HepG2 (cell line): ENCODE measurements around the gene PPP2R5C. TPM values are rescaled to one million over a fixed set of nuclear protein-coding genes. Genes with fewer than 3 reads are reported as not detected.

Experiments used
- ATAC-seq: fragments of 200-7000 bp; cut with Tn5 transposase; 3 replicates; pipeline ENCODE4 v1.9.1; 2020; ENCODE audit warnings: mild to moderate bottlenecking, moderate library complexity
- BruUV-seq: library from RNA; stranded (reverse); fragments of 400-500 nt; replicated peaks from 2 replicates; lab custom pipeline; 2021; lab: Mats Ljungman, UMichigan
- CTCF ChIA-PET: fragments of 300-600 bp; formaldehyde crosslinking; extraction: SDS; loops from one replicate; lab custom pipeline; 2021; ENCODE audit warnings: low total read pairs, inconsistent platforms, low intra/inter-chr PET ratio; lab: Yijun Ruan, JAX
- POLR2A ChIA-PET: fragments of 350-600 bp; sonication (Branson Sonifier 250); formaldehyde crosslinking; loops from one replicate; lab custom pipeline; 2020; ENCODE audit warnings: antibody characterized with exemption, inconsistent platforms; lab: Yijun Ruan, JAX
- DNase-seq: peaks from one replicate; pipeline ENCODE4 v3.0.0-alpha.2; 2015; ENCODE audit warnings: low spot score
- FAIRE-seq: peaks from 3 replicates; lab custom pipeline; 2011; peaks lifted over from hg19 to GRCh38; lab: Jason Lieb, UNC
- H2AFZ ChIP-seq: one replicate; pipeline ENCODE4 v1.6.1; 2011; ENCODE audit warnings: low read length, inconsistent platforms
- H3K27ac ChIP-seq: fragments of 300-600 bp; 3 replicates; pipeline ENCODE4 v1.8.0; 2011; ENCODE audit warnings: mixed run types, mild to moderate bottlenecking, mixed read lengths, low read length, inconsistent platforms; ENCODE audit not compliant: insufficient read depth; ENCODE audit errors: extremely low read length
- H3K27me3 ChIP-seq, 2 experiments: fragments of 200-600 bp in 1 of 2; 2 replicates in 1 of 2; 3 replicates in 1 of 2; pipeline versions ENCODE4 v1.6.0 to v1.8.0; 2011; ENCODE audit warnings: low read length in 2 of 2, mild to moderate bottlenecking in 2 of 2, moderate library complexity in 2 of 2, inconsistent platforms in 1 of 2; ENCODE audit not compliant: insufficient read depth in 2 of 2, control insufficient read depth in 1 of 2
- H3K36me3 ChIP-seq, 2 experiments: fragments of 200-600 bp in 1 of 2; replicated peaks in 1 of 2; 2 replicates in 1 of 2; 3 replicates in 1 of 2; pipeline versions ENCODE4 v1.5.1 to v1.8.0; 2011; ENCODE audit warnings: low read length in 2 of 2, inconsistent platforms in 1 of 2; ENCODE audit not compliant: insufficient read depth in 2 of 2, control insufficient read depth in 1 of 2
- H3K4me1 ChIP-seq: 2 replicates; pipeline ENCODE4 v1.5.1; 2012; ENCODE audit warnings: low read length, inconsistent platforms; ENCODE audit not compliant: insufficient read depth
- H3K4me2 ChIP-seq: 2 replicates; pipeline ENCODE4 v1.6.0; 2011; ENCODE audit warnings: low read depth, low read length, inconsistent platforms
- H3K4me3 ChIP-seq, 3 experiments: fragments of 200-600 bp in 1 of 3; sonication (generic), shearing (Covaris generic) in 1 of 3; replicated peaks in 1 of 3; 2 replicates each; pipeline ENCODE4 v1.5.1; 2011 to 2016; ENCODE audit warnings: low read length in 3 of 3, inconsistent platforms in 2 of 3, low read depth in 2 of 3, mild to moderate bottlenecking in 2 of 3, control low read depth in 1 of 3, mixed read lengths in 1 of 3; ENCODE audit not compliant: insufficient read depth in 1 of 3
- H3K79me2 ChIP-seq: one replicate; pipeline ENCODE4 v1.6.1; 2011; ENCODE audit warnings: low read length, inconsistent platforms; ENCODE audit not compliant: insufficient read depth
- H3K9ac ChIP-seq: 2 replicates; pipeline ENCODE4 v1.6.0; 2011; ENCODE audit warnings: mild to moderate bottlenecking, low read depth, low read length, inconsistent platforms; ENCODE audit not compliant: insufficient read depth
- H3K9me3 ChIP-seq: 2 replicates; pipeline ENCODE4 v1.5.1; 2012; ENCODE audit warnings: mild to moderate bottlenecking, low read length
- H4K20me1 ChIP-seq: 2 replicates; pipeline ENCODE4 v1.6.0; 2011; ENCODE audit warnings: inconsistent platforms, mild to moderate bottlenecking, low read length, moderate library complexity; ENCODE audit not compliant: insufficient read depth
- ETV6 ChIP-seq: sonication (generic); formaldehyde crosslinking; conservative IDR thresholded peaks from 2 replicates; pipeline ENCODE4 v1.4.0; 2020; ENCODE audit warnings: missing genetic modification reagents
- HCFC1 ChIP-seq: fragments of 150-350 bp; IDR thresholded peaks from 2 replicates; pipeline ENCODE4 v1.6.1; 2014; ENCODE audit warnings: low read depth, low read length
- MED8 ChIP-seq: sonication (generic); formaldehyde crosslinking; IDR thresholded peaks from 2 replicates; pipeline ENCODE4 v1.8.1; 2023; ENCODE audit warnings: mild to moderate bottlenecking, missing genetic modification reagents; ENCODE audit not compliant: insufficient replicate concordance
- NFATC3 ChIP-seq: sonication (generic); formaldehyde crosslinking; IDR thresholded peaks from 2 replicates; pipeline ENCODE4 v1.5.1; 2020; ENCODE audit warnings: mild to moderate bottlenecking, missing genetic modification reagents
- NR1H2 ChIP-seq: sonication (generic); formaldehyde crosslinking; IDR thresholded peaks from 2 replicates; pipeline ENCODE4 v1.8.1; 2022; ENCODE audit warnings: low read depth, missing genetic modification reagents, borderline replicate concordance
- RNF2 ChIP-seq: fragments of 450-650 bp; conservative IDR thresholded peaks from 2 replicates; pipeline ENCODE4 v1.6.1; 2016; ENCODE audit warnings: low read depth
- SAP130 ChIP-seq: IDR thresholded peaks from 2 replicates; pipeline ENCODE4 v1.6.1; 2016; ENCODE audit warnings: low read depth
- YEATS4 ChIP-seq: sonication (generic); formaldehyde crosslinking; IDR thresholded peaks from 2 replicates; pipeline ENCODE4 v1.4.0; 2020; ENCODE audit warnings: missing genetic modification reagents, borderline replicate concordance
- ZNF383 ChIP-seq: sonication (generic); formaldehyde crosslinking; IDR thresholded peaks from 2 replicates; pipeline ENCODE4 v1.4.0; 2020; ENCODE audit warnings: missing genetic modification reagents, mild to moderate bottlenecking, borderline replicate concordance
- ZNF75D ChIP-seq: sonication (generic); formaldehyde crosslinking; IDR thresholded peaks from 2 replicates; pipeline ENCODE4 v1.8.1; 2023; ENCODE audit warnings: missing genetic modification reagents, mild to moderate bottlenecking, borderline replicate concordance
- WGBS: methylation state at CpG from one replicate; pipeline ENCODE4 v1.1.6; 2017; ENCODE audit warnings: low lambda C conversion rate; 5-methylcytosine and 5-hydroxymethylcytosine counted together
- in situ Hi-C: cut with HindIII; loops from 2 replicates; pipeline ENCODE4 v1.10.0; 2017; ENCODE audit warnings: low pct_unique_long_range_greater_than_20kb; ENCODE audit not compliant: extremely low pct_ligation_motif_present
- intact Hi-C: fragments of 100-400 bp; cut with micrococcal nuclease; formaldehyde crosslinking; loops from one replicate; pipeline ENCODE4 v1.10.0; 2022; ENCODE audit not compliant: unreplicated experiment
- polyA plus RNA-seq, 8 experiments: library from polyadenylated mRNA; depleted of rRNA in 3 of 8; stranded (reverse) in 7 of 8; unstranded in 1 of 8; fragments of >200 nt; fragmentation: Illumina TruSeq in 4 of 8; extraction: Trizol in 4 of 8; gene quantifications; 2 replicates each; pipeline versions ENCODE4 v1.2.1 to v1.2.3, GENCODE V29; 2011 to 2016; ENCODE audit warnings: low read depth in 4 of 8, missing spikeins in 1 of 8, mixed read lengths in 1 of 8; ENCODE audit not compliant: insufficient read depth in 1 of 8
- total RNA-seq, 5 experiments: library from RNA; depleted of rRNA; stranded (reverse); fragments of >200 nt; fragmentation: Illumina TruSeq; extraction: Trizol; gene quantifications; 2 replicates each; pipeline ENCODE4 v1.2.3, GENCODE V29; 2016; ENCODE audit warnings: low read depth in 1 of 5
- TF ChIP-seq, protein P1 (sequence below): sonication (generic); formaldehyde crosslinking; conservative IDR thresholded peaks from 2 replicates; pipeline ENCODE4 v1.8.0; 2022; ENCODE audit warnings: missing genetic modification reagents
- TF ChIP-seq, protein P2 (sequence below): sonication (generic); formaldehyde crosslinking; IDR thresholded peaks from 2 replicates; pipeline ENCODE4 v1.9.0; 2021; ENCODE audit warnings: missing genetic modification reagents, borderline replicate concordance
- TF ChIP-seq, protein P3 (sequence below): sonication (generic); formaldehyde crosslinking; IDR thresholded peaks from 2 replicates; pipeline ENCODE4 v1.4.0; 2020; ENCODE audit warnings: mild to moderate bottlenecking, missing genetic modification reagents

Gene PPP2R5C
- total and polyA plus RNA-seq, 2 of the 13 experiments (the other 11 are each of a cell fraction or from before 2014, with no cell fraction given) = 74.3 to 78.5 TPM

DNA sequence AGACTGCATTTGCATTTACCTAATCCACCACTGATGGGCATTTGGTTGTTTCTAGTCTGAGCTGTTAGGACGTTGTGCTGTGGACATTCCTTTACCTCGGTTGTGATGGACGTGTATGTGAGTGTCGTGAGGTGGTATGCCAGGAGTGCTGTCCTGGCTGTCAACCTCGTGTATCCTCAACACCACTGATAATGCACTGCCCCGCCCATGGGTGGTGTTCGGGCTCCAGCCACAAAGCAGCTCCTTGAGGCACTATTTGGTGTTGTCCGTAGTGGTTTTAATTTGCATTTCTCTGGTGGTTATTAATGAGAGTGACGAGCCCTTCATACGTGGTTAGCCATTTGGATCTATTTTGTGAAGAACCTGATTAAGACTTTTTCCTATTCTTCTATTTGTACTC, 87.6 kb downstream of the PPP2R5C start:
- DNase-seq (no peak), ATAC-seq (no peak), FAIRE-seq (no peak)
- Histone ChIP-seq H3K79me2 (peaks cover 37% of the 10 kb centered on the region), H3K4me2 (no peak overlapping the region), H3K36me3 (peaks cover 0 to 4% of the 10 kb centered on the region in 2 experiments; a peak in 2 of 5 replicates), H3K9ac (no peak overlapping the region), H3K9me3 (no peaks in the 10 kb centered on the region), H4K20me1 (peaks cover 17% of the 10 kb centered on the region; the same call in 1 of the 2 replicates), H3K4me3 (no peak overlapping the region), H3K27me3 (no peaks in the 10 kb centered on the region), H3K27ac (no peak overlapping the region), H3K4me1 (no peaks in the 10 kb centered on the region), H2AFZ (no peak overlapping the region)
- no TSS peak for BruUV-seq
- CTCF ChIA-PET = no interaction called here
- POLR2A ChIA-PET = no interaction called here
- TF ChIP-seq NFATC3 (CRISPR knock-in tag) (no peak), NR1H2 (CRISPR knock-in tag) (no peak), YEATS4 (CRISPR knock-in tag) (no peak), MED8 (CRISPR knock-in tag) (no peak), HCFC1 (no peak), SAP130 (CRISPR knock-in tag) (no peak)
- intact Hi-C loops = no loop called here
- 91% methylated on average over 10 of the region's 10 CpGs for WGBS
- in situ Hi-C loops = no loop called here

DNA sequence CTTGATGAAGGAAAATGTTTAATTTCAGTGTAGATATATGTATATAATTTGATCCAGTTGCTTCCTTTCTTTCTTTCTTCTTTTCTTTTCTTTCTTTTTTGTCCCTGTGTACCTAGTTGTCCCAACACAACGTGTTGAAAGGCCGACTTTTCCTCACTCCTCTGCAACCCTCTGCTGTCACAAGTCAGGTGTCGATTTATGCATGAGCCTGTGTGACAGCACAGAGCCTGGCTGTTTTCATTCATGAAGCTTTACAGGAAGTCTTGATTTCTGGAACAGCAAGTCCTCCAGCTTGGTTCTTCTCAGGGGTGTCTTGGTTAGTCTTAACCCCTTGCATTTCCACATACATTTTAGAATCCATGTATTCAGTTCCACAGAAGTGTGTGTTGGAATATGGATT, 88.1 kb downstream of the PPP2R5C start:
- ChIA-PET CTCF (no interaction called here), POLR2A (no interaction called here)
- Histone ChIP-seq H3K4me1 (no peaks in the 10 kb centered on the region), H4K20me1 (peaks cover 17% of the 10 kb centered on the region; the same call in 1 of the 2 replicates), H3K27ac (no peak overlapping the region), H2AFZ (no peak overlapping the region), H3K36me3 (peaks cover 0 to 3% of the 10 kb centered on the region in 2 experiments; a peak in 2 of 5 replicates), H3K9me3 (no peaks in the 10 kb centered on the region), H3K4me2 (no peak overlapping the region), H3K4me3 (no peak overlapping the region), H3K27me3 (no peaks in the 10 kb centered on the region), H3K9ac (no peak overlapping the region), H3K79me2 (peaks cover 37% of the 10 kb centered on the region)
- BruUV-seq = no TSS peak
- no peak for FAIRE-seq
- intact Hi-C loops (no loop called here), in situ Hi-C loops (no loop called here)
- ATAC-seq = no peak
- 93% methylated on average over 3 of the region's 3 CpGs for WGBS
- no peak for DNase-seq
- TF ChIP-seq ETV6 (CRISPR knock-in tag) (no peak), ZNF383 (CRISPR knock-in tag) (no peak), RNF2 (no peak), ZNF75D (CRISPR knock-in tag) (no peak)
- TF ChIP-seq, protein P1, sequence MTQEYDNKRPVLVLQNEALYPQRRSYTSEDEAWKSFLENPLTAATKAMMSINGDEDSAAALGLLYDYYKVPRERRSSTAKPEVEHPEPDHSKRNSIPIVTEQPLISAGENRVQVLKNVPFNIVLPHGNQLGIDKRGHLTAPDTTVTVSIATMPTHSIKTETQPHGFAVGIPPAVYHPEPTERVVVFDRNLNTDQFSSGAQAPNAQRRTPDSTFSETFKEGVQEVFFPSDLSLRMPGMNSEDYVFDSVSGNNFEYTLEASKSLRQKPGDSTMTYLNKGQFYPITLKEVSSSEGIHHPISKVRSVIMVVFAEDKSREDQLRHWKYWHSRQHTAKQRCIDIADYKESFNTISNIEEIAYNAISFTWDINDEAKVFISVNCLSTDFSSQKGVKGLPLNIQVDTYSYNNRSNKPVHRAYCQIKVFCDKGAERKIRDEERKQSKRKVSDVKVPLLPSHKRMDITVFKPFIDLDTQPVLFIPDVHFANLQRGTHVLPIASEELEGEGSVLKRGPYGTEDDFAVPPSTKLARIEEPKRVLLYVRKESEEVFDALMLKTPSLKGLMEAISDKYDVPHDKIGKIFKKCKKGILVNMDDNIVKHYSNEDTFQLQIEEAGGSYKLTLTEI (CRISPR knock-in tag) = no peak
- TF ChIP-seq, protein P2, sequence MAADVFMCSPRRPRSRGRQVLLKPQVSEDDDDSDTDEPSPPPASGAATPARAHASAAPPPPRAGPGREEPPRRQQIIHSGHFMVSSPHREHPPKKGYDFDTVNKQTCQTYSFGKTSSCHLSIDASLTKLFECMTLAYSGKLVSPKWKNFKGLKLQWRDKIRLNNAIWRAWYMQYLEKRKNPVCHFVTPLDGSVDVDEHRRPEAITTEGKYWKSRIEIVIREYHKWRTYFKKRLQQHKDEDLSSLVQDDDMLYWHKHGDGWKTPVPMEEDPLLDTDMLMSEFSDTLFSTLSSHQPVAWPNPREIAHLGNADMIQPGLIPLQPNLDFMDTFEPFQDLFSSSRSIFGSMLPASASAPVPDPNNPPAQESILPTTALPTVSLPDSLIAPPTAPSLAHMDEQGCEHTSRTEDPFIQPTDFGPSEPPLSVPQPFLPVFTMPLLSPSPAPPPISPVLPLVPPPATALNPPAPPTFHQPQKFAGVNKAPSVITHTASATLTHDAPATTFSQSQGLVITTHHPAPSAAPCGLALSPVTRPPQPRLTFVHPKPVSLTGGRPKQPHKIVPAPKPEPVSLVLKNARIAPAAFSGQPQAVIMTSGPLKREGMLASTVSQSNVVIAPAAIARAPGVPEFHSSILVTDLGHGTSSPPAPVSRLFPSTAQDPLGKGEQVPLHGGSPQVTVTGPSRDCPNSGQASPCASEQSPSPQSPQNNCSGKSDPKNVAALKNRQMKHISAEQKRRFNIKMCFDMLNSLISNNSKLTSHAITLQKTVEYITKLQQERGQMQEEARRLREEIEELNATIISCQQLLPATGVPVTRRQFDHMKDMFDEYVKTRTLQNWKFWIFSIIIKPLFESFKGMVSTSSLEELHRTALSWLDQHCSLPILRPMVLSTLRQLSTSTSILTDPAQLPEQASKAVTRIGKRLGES (CRISPR knock-in tag) = no peak
- TF ChIP-seq, protein P3, sequence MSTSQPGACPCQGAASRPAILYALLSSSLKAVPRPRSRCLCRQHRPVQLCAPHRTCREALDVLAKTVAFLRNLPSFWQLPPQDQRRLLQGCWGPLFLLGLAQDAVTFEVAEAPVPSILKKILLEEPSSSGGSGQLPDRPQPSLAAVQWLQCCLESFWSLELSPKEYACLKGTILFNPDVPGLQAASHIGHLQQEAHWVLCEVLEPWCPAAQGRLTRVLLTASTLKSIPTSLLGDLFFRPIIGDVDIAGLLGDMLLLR (CRISPR knock-in tag) = no peak
